Ovary (tissue), 9 donors: ENCODE data around the gene SESTD1. TPM values are rescaled to one million over a fixed set of nuclear protein-coding genes. Genes with fewer than 3 reads are reported as not detected.

Source experiments
- DNase-seq, 5 donors: peaks; one replicate each; pipeline ENCODE4 v3.0.0-alpha.2; 2019 to 2020
- H3K27ac ChIP-seq, 2 donors: fragments of 200-600 bp; one replicate each; pipeline versions ENCODE4 v1.5.1 to v1.8.0; 2019 to 2022
- H3K27me3 ChIP-seq: fragments of 200-600 bp; one replicate; pipeline ENCODE4 v1.8.0; 2022
- H3K36me3 ChIP-seq: fragments of 200-600 bp; sonication (generic); one replicate; pipeline ENCODE4 v1.5.1; 2019
- H3K4me1 ChIP-seq: one replicate; pipeline ENCODE4 v1.8.1; 2013; ENCODE audit warnings: mild to moderate bottlenecking, moderate library complexity; ENCODE audit not compliant: insufficient read depth
- H3K4me3 ChIP-seq: fragments of 200-600 bp; sonication (generic); one replicate; pipeline ENCODE4 v1.5.1; 2017
- H3K9me3 ChIP-seq, 2 donors: fragments of 200-600 bp in 1 of 2; sonication (generic) in 1 of 2; one replicate each; pipeline versions ENCODE4 v1.5.1 to v1.8.1; 2013 to 2019; ENCODE audit warnings: mild to moderate bottlenecking in 1 of 2, moderate library complexity in 1 of 2
- CTCF ChIP-seq, 3 donors: fragments of 450-650 bp in 2 of 3; fragments of 200-600 bp in 1 of 3; IDR thresholded peaks; one replicate each; pipeline versions ENCODE4 v1.5.1 to v1.8.0; 2016 to 2022; ENCODE audit warnings: antibody characterized with exemption in 3 of 3, mild to moderate bottlenecking in 1 of 3
- EP300 ChIP-seq: sonication (generic); formaldehyde crosslinking; IDR thresholded peaks from one replicate; pipeline ENCODE4 v1.6.1; 2017; ENCODE audit warnings: antibody characterized with exemption
- POLR2A ChIP-seq: fragments of 450-650 bp; IDR thresholded peaks from one replicate; pipeline ENCODE4 v1.6.1; 2017; ENCODE audit warnings: antibody characterized with exemption, mild to moderate bottlenecking, moderate library complexity
- WGBS, 3 donors: extraction: QIAGEN DNeasy Blood & Tissue Kit in 1 of 3; methylation state at CpG; one replicate each; pipeline versions ENCODE4 v1.1.5 to v1.1.7; 2013 to 2017; 5-methylcytosine and 5-hydroxymethylcytosine counted together
- intact Hi-C, 4 donors: fragments of 100-400 bp; cut with DNase I; formaldehyde crosslinking; loops; one replicate each; pipeline versions ENCODE4 v1.11.0 to v1.15.1; 2022 to 2023
- polyA plus RNA-seq, 2 donors: library from polyadenylated mRNA; stranded (reverse); fragments of 200-250 nt in 1 of 2; fragments of 350-450 nt in 1 of 2; fragmentation: Illumina TruSeq in 1 of 2; extraction: RNeasy Lipid Tissue Mini Kit (QIAGEN cat#74804) in 1 of 2; gene quantifications; one replicate each; pipeline ENCODE4 v1.2.3, GENCODE V29; 2013 to 2014
- total RNA-seq, 7 donors: library from RNA; depleted of rRNA in 2 of 7; stranded (reverse); fragments of >200 nt in 2 of 7; fragmentation: NEBNext Ultra II Directional in 3 of 7; extraction: Animal tissue kit (Norgen Biotek cat#: 25700) in 3 of 7; gene quantifications; one replicate each; pipeline versions ENCODE4 v1.1.0 to v1.2.4, GENCODE V29; 2016 to 2023
- donor health status: DM: no; HTN: no; CAD: no; lungs with moderate emphysema.
- donor health status: DM: no; HTN: no; CAD: no.
- donor health status: Bipolar disorder and iron deficiency.
- donor health status: DM: yes; HTN: yes; CAD: no.
- donor health status: DM: no; HTN: no; CAD: no.
- donor health status: DM: yes; HTN: yes; CAD: no.

The SESTD1 gene
- total and polyA plus RNA-seq, 9 donors = 6.9 to 54.2 (median 39.3) TPM

- Histone ChIP-seq H3K4me1 (peaks cover 1% of the 10 kb centered on the region), H3K27ac (no peak overlapping the region), H3K9me3 (no peaks in the 10 kb centered on the region), H3K4me3 (no peak overlapping the region), H3K27me3 (no peaks in the 10 kb centered on the region), H3K36me3 (no peaks in the 10 kb centered on the region)
- DNase-seq = no peak
- intact Hi-C loops = no loop called here
- no peak for TF ChIP-seq EP300
- no peak for TF ChIP-seq CTCF (IDR thresholded peaks at IDR 0.05)
- no peak for TF ChIP-seq POLR2A
These were observed 25.4 kb downstream of the SESTD1 start for GRCh38 chr2:179239195-179239594.

DNA sequence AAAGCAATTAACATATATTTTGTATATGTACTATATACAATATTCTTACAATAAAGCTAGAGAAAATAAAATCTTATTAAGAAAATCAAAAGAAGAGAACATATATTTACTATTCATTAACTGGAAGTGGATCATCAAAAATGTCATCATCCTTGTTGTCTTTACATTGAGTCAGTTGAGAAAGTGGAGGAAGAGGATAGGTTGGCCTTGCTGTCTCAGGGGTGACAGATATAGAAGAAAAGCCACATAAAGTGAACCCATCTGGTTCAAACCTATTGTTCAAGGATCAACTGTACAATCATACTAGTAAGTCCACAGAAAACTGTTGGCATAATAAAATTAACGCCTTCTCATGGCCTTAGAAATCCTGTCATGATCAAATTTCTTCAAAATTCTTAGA, 26.6 kb downstream of the SESTD1 start:
- Histone ChIP-seq H3K27ac (no peak overlapping the region), H3K4me1 (peaks cover 1% of the 10 kb centered on the region), H3K36me3 (no peaks in the 10 kb centered on the region), H3K4me3 (no peak overlapping the region), H3K27me3 (no peaks in the 10 kb centered on the region), H3K9me3 (no peaks in the 10 kb centered on the region)
- DNase-seq = no peak
- no peak for TF ChIP-seq EP300
- intact Hi-C loops = no loop called here
- WGBS, 3 donors = 96 to 99% (median 97%) methylated on average over 1 of the region's 1 CpG

DNA sequence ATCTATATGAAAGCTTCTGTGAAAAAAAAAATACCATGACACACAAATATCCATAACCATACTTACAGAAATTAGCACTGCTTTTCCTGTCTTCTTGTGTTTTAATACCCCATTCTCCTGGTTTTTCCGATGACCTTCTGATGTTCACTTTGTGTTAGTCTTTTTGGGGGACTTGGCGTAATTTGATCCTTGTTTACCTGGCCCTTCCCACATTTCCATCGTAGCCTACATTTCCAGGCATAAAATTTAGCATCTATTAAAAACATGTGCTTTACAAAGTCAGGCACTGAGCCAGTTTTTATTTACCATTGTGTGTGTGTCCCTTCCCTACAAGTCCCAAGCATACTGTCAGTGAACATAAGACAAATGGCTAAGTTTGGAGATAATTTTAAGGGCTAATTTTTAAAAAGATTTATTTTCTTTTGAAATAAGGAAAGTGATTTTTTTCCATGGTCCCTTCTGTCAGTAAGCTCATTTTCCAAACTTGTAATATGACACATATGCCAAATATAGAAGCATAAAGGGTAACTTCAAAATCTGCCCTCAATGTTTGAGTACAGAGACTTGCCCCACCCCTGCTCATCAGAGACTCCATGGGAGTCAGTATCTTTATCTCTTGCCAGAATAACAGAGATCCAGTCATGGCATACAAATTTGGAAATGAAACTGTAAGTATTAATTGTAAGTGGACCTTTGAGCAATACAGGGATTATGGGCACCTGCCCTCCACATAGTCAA, 27.3 kb downstream of the SESTD1 start:
- peaks cover 1% of the 10 kb centered on the region for H3K4me1 ChIP-seq
- intact Hi-C loops = no loop called here
- no peaks in the 10 kb centered on the region for H3K36me3 ChIP-seq
- no peak overlapping the region for H3K4me3 ChIP-seq
- no peaks in the 10 kb centered on the region for H3K27me3 ChIP-seq
- H3K27ac ChIP-seq = no peak overlapping the region
- 78 to 87% (median 79%) methylated on average over 3 of the region's 3 CpGs for WGBS, 3 donors
- no peak for DNase-seq
- no peaks in the 10 kb centered on the region for H3K9me3 ChIP-seq
- no peak for TF ChIP-seq CTCF (IDR thresholded peaks at IDR 0.05)
- no peak for TF ChIP-seq POLR2A
- TF ChIP-seq EP300 = no peak

GRCh38 chr2:179235463-179236108, 29.0 kb downstream of the SESTD1 start:
- intact Hi-C loops = no loop called here
- TF ChIP-seq EP300 = no peak
- TF ChIP-seq POLR2A = no peak
- no peak for TF ChIP-seq CTCF (IDR thresholded peaks at IDR 0.05)
- DNase-seq = no peak
- H3K4me3 ChIP-seq = no peak overlapping the region
- no peaks in the 10 kb centered on the region for H3K4me1 ChIP-seq
- no peaks in the 10 kb centered on the region for H3K36me3 ChIP-seq
- H3K9me3 ChIP-seq = no peaks in the 10 kb centered on the region
- H3K27ac ChIP-seq = no peak overlapping the region
- 93 to 95% (median 93%) methylated on average over 7 of the region's 7 CpGs for WGBS, 3 donors
- no peaks in the 10 kb centered on the region for H3K27me3 ChIP-seq

DNA sequence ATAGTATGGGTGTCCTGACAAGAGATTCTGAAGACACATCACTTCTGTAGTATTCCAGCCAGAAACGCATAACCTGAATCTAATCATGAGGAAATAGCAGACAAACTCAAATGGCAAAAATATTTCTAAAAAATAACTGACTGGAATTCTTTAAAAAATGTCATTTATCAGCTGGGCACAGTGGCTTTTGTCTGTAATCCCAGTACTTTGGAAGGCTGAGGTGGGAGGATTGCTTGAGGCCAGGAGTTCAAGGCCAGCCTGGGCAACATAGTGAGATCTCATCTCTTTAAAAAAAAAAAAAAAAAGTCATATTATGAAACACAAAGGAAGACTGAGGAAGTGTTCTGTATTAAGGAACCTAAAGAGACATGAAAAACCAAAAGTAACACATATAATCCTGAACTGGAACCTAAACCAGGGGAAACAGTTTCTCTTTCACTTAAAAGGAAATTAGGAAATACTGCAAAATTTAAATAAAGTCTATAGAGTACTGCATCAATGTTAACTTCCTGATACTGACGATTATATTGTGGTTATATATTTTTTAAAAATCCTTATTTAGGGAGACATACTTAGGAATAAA, 29.9 kb downstream of the SESTD1 start:
- Histone ChIP-seq H3K4me3 (no peak overlapping the region), H3K36me3 (no peaks in the 10 kb centered on the region), H3K27me3 (no peaks in the 10 kb centered on the region), H3K27ac (no peak overlapping the region), H3K9me3 (no peaks in the 10 kb centered on the region), H3K4me1 (peaks cover 2% of the 10 kb centered on the region)
- WGBS, 3 donors = 60 to 83% (median 66%) methylated on average over 2 of the region's 2 CpGs
- TF ChIP-seq EP300 (no peak), POLR2A (no peak), CTCF (IDR thresholded peaks at IDR 0.05) (no peak)
- intact Hi-C loops = no loop called here
- DNase-seq = no peak
